ENCODE measurements around the gene CFAP410.

- TF ChIP-seq CTCF (conservative IDR thresholded peaks at IDR 0.05; ENCODE audit: low read length) (no peak), EZH2phosphoT487 (IDR thresholded peaks at IDR 0.05; ENCODE audit: borderline replicate concordance, low read depth, low read length) (no peak)
These were observed 53.8 kb downstream of the CFAP410 start, which contains the start of gene AIRE for GRCh38 chr21:44285138-44285992.

All from OCI-LY7 (cell line).